ENCODE measurements around the gene RBM19.

RBM19 gene

DNA sequence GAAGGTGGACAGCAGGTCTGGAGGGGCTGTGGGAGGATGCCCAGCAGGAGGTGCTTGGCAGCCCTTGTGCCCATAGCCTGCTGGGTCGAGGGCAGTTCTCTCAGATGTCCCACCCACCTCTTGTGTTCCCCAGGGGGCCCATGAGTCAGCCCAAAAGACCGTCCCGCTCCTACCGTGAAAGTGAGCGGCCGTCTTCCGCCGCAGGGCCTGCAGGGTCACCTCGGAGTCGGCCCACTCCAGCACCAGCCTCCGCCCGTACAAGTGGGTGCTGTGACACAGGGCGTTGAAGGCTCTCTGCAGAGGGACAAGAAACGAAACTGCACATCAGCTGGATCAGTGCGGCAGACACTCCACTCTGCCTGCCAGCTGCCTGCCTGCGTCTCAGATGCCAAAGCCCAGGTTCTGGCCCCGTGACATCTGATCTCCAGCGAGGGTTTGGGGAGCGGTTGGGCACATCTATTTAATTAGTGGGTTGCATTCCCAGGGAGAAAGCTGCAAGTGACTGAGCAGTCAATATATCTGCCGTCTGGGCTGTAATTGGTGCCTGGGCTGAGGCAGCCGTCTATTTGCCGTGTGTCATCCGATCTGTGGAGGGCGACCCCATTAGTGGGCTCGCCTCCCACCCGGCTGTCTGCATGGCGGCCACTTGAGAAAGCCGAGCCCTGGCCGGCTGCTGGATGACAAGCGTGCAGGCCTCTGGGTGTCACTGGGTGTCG, 121.5 kb downstream of the RBM19 start:
- TF ChIP-seq, protein P1, sequence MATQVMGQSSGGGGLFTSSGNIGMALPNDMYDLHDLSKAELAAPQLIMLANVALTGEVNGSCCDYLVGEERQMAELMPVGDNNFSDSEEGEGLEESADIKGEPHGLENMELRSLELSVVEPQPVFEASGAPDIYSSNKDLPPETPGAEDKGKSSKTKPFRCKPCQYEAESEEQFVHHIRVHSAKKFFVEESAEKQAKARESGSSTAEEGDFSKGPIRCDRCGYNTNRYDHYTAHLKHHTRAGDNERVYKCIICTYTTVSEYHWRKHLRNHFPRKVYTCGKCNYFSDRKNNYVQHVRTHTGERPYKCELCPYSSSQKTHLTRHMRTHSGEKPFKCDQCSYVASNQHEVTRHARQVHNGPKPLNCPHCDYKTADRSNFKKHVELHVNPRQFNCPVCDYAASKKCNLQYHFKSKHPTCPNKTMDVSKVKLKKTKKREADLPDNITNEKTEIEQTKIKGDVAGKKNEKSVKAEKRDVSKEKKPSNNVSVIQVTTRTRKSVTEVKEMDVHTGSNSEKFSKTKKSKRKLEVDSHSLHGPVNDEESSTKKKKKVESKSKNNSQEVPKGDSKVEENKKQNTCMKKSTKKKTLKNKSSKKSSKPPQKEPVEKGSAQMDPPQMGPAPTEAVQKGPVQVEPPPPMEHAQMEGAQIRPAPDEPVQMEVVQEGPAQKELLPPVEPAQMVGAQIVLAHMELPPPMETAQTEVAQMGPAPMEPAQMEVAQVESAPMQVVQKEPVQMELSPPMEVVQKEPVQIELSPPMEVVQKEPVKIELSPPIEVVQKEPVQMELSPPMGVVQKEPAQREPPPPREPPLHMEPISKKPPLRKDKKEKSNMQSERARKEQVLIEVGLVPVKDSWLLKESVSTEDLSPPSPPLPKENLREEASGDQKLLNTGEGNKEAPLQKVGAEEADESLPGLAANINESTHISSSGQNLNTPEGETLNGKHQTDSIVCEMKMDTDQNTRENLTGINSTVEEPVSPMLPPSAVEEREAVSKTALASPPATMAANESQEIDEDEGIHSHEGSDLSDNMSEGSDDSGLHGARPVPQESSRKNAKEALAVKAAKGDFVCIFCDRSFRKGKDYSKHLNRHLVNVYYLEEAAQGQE (IDR thresholded peaks at IDR 0.05; ENCODE audit: insufficient read depth in 1 of 2, low read depth in 2 of 2, low read length in 2 of 2): no peak
- TF ChIP-seq SIN3A (IDR thresholded peaks at IDR 0.05; ENCODE audit: borderline replicate concordance, insufficient read depth, low read length) (no peak), TAF1 (IDR thresholded peaks at IDR 0.05; ENCODE audit: borderline replicate concordance, insufficient read depth, low read length) (no peak), FOXP2 (optimal IDR thresholded peaks at IDR 0.05; ENCODE audit: borderline replicate concordance, extremely low read depth, extremely low read length, insufficient read depth) (no peak), POLR2AphosphoS5 (IDR thresholded peaks at IDR 0.05; ENCODE audit: low read depth, low read length) (no peak)

DNA sequence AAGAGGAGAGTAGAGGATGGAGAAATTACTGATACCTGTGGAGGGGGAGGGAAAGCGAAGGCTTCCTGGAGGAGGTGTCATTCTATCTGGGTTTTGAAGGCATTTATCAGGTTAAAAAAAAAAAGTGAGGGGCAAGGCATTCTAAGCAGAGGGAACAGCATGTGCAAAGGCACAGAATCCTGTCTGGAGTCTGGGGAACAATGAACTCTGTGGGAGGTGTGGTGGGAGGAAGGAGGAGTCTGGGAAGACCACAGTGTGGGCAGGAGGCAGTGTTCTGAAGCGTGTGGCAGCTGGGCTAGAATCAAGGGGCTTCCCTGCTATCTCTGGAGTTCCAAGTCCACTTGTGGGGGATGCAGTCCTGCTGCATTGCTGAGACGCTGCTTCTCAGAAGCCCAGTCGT, 123.4 kb downstream of the RBM19 start:
- TF ChIP-seq POLR2AphosphoS5 (IDR thresholded peaks at IDR 0.05; ENCODE audit: low read depth, low read length): no peak
- no peak for TF ChIP-seq FOXP2 (optimal IDR thresholded peaks at IDR 0.05; ENCODE audit: borderline replicate concordance, extremely low read depth, extremely low read length, insufficient read depth)
- TF ChIP-seq, protein P1 (IDR thresholded peaks at IDR 0.05; ENCODE audit: insufficient read depth in 1 of 2, low read depth in 2 of 2, low read length in 2 of 2): no peak
- TF ChIP-seq SIN3A (IDR thresholded peaks at IDR 0.05; ENCODE audit: borderline replicate concordance, insufficient read depth, low read length): no peak
- TF ChIP-seq TAF1 (IDR thresholded peaks at IDR 0.05; ENCODE audit: borderline replicate concordance, insufficient read depth, low read length): no peak

DNA sequence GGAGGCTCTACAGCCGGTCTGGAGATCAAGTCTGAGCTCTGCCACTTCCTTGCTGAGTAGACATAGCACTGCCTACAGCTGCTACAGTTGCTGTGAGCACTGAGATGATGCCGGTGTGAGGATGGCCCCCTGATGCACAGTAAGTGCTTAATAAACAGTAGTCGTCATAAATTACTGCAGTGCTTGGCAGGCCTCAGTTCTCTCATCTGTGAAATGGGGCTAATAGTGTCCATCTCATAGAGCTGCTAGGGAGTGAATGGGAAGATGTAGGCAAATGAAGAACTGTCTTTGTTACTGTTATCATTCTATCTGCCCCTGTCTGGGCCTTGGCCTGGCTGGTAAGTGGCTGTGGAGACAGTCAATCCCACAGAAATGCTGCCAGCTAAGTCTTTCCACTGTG, 124.3 kb downstream of the RBM19 start:
- no peak for TF ChIP-seq TAF1 (IDR thresholded peaks at IDR 0.05; ENCODE audit: borderline replicate concordance, insufficient read depth, low read length)

DNA sequence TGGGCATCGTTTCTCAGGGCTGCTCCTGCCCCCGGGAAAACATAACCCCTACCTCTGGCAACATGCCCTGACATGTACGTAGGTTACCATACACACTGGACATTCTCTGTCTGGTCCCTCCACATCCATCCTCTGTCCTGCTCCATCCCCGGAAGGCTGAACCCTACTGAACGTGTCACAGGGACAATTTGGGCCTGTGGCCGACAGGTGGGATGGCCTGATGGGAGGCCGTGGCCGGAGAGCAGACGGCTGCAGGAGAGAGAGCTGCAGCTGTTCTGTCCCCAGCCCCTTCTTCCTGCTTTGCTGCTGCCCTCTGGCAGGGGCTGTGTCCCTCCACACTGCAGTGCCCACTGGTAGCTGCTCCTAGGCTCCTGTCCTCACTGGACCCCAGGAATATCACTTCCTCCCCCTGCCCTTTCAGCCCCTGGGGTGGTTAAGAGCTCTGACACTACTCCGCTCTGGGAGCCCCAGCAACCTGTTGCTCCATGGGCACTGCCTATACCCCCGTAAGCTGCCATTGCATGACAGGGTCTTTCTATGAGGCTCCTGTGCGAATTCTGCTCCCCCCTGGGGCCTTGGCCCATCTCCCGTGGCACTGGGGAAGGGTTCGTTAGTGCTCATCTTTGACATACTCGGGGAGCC, 125.6 kb downstream of the RBM19 start:
- TF ChIP-seq FOXP2 (optimal IDR thresholded peaks at IDR 0.05; ENCODE audit: borderline replicate concordance, extremely low read depth, extremely low read length, insufficient read depth): no peak
- no peak for TF ChIP-seq SIN3A (IDR thresholded peaks at IDR 0.05; ENCODE audit: borderline replicate concordance, insufficient read depth, low read length)
- no peak for TF ChIP-seq TAF1 (IDR thresholded peaks at IDR 0.05; ENCODE audit: borderline replicate concordance, insufficient read depth, low read length)
- TF ChIP-seq, protein P1 (IDR thresholded peaks at IDR 0.05; ENCODE audit: insufficient read depth in 1 of 2, low read depth in 2 of 2, low read length in 2 of 2): no peak
- TF ChIP-seq POLR2AphosphoS5 (IDR thresholded peaks at IDR 0.05; ENCODE audit: low read depth, low read length): no peak

DNA sequence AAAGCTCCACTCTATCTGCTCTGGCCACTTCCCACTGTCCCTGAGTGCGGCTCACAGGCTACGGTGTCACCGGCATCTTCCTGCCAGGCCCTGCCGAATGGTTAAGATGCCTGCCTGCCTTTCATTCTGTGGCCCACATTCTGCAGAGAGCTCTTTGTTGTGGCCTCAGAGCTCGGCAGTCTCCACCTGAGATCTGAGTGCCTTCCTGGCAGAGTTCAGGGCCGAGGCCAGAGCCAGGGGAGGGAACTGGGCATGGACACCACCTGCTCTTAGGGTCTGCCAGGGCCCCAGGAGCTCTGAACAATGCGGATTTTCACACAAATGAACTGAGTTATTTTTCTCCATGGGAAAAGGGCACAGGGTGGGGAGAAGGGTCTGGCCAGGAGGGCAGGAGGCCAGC, 127.2 kb downstream of the RBM19 start:
- TF ChIP-seq TAF1 (IDR thresholded peaks at IDR 0.05; ENCODE audit: borderline replicate concordance, insufficient read depth, low read length) (no peak), SIN3A (IDR thresholded peaks at IDR 0.05; ENCODE audit: borderline replicate concordance, insufficient read depth, low read length) (no peak), FOXP2 (optimal IDR thresholded peaks at IDR 0.05; ENCODE audit: borderline replicate concordance, extremely low read depth, extremely low read length, insufficient read depth) (no peak), POLR2AphosphoS5 (IDR thresholded peaks at IDR 0.05; ENCODE audit: low read depth, low read length) (no peak)
- TF ChIP-seq, protein P1 (IDR thresholded peaks at IDR 0.05; ENCODE audit: insufficient read depth in 1 of 2, low read depth in 2 of 2, low read length in 2 of 2): no peak

Measured in PFSK-1 (cell line).